Endothelial cell of hepatic sinusoid (primary cell): ENCODE data around the gene AEBP1.

Experiments used
- in situ Hi-C: cut with HindIII; loops from 2 replicates; pipeline ENCODE4 v1.10.0; 2017; ENCODE audit warnings: low sequenced_read_pairs

Gene AEBP1

GRCh38 chr7:44102846-44103565 is 1.1 kb upstream of the AEBP1 start:
- in situ Hi-C loops: no loop called here

DNA sequence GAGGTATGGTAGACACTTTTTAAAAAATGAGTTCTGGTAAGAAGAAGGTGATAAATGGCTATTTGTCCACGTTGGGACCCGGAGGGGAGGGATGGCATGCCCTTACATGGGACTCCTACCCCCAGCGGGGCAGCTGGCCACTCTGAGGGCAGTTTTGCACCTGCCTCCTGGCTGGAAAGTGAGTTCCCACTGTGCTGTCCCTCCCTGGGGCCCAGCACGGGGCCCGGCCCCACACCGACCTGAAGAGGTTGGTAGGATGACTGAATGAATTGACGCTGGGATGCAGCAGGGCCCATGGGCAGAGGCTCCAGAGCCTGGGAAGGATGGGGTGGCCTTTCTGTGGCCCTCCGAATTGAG is 601 bp upstream of the AEBP1 start:
- in situ Hi-C loops: no loop called here

GRCh38 chr7:44104860-44105771 is 971 bp downstream of the AEBP1 start:
- in situ Hi-C loops: no loop called here

DNA sequence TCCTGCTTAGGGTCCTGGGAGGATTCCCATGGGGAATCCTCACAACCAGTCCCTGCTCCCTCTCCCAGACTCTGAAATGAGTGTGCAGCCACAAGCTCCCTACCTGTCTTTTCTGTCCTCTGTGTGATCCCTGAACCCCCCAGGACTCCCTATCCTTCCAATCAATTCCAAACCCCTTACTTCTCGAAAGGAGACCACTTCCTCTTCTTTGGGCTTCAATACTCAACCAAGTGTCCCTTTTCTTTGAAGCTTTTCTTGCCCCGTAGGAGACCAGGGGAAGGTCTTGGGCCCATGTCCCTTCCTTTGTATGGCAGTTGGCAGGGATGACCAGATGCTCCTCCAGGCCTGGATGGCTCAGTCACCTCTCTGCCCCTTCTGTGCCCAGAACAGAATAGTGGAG is 1.7 kb downstream of the AEBP1 start:
- in situ Hi-C loops: no loop called here

- in situ Hi-C loops: no loop called here
These were observed 2.3 kb downstream of the AEBP1 start for GRCh38 chr7:44106311-44107065.

DNA sequence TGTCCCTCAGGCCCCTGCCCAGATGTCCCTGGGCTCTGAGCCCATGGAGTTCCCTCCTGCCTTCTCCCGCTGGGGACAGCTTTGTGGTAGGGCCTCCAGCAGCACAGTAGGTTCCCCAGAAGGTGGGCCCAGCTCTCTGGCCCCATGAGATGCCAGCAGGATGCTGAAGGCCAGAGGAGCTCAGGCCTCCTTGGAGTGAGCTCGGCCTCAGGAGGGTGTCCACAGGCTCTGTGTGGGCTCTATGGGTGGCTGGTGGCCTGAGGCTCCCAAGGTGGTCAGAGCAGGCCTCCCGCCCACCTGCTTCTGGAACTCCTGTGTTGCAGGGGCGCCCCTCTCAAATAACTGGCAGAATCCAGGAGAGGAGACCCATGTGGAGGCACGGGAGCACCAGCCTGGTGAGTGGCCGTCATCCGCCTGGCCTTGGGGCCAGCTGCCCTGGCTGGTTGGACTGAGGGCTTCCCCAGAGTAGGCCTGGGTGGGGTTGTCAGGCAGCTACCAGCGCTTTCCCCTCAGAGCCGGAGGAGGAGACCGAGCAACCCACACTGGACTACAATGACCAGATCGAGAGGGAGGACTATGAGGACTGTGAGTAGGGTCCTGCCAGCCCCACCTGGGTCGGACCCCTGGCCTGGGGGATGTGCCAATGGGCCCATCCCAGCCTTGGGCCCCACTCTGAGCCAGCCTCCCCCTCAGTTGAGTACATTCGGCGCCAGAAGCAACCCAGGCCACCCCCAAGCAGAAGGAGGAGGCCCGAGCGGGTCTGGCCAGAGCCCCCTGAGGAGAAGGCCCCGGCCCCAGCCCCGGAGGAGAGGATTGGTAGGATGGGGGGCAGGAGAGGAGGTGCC is 3.2 kb downstream of the AEBP1 start:
- in situ Hi-C loops: no loop called here

DNA sequence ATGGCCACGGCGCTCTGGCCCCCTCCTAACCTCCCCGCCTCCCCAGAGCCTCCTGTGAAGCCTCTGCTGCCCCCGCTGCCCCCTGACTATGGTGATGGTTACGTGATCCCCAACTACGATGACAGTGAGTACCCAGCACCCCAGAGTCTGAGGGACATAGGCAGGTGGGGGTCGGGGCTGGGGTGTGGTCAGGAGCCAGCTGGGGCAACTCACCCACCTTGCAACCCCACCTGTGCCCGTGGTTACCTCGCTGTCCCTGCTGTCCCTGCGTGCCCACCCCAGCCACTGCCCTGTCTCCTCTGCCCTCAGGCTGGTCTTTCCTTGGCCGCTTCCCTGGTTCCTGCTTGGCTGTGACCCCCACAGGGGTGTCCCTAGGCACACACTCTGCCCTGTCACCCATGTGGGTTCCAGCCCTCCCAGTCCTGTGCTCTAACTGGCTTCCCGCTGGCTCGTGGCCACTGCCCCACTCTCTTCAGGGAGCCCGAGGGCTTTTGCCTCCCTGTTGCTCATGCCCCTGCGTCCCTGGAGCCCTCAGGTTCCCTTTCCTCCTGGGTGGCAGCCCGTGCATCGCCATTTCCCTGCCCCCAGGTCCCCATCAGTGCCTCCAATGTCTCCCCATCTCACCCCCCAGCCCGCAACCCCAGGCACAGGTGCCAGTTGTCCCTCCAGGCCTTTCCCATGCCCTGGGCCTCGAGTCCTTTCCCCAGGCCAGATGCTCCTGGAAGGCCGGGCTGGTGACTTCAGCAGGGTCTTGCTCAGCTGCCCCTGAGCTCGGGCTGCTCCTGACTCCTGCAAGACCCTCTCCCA is 4.0 kb downstream of the AEBP1 start:
- in situ Hi-C loops: no loop called here

- in situ Hi-C loops: no loop called here
These were observed 4.9 kb downstream of the AEBP1 start for GRCh38 chr7:44108768-44109750.

- in situ Hi-C loops: no loop called here
These were observed 5.8 kb downstream of the AEBP1 start for GRCh38 chr7:44109991-44110390.

GRCh38 chr7:44110719-44111635 is 6.8 kb downstream of the AEBP1 start:
- in situ Hi-C loops: no loop called here

DNA sequence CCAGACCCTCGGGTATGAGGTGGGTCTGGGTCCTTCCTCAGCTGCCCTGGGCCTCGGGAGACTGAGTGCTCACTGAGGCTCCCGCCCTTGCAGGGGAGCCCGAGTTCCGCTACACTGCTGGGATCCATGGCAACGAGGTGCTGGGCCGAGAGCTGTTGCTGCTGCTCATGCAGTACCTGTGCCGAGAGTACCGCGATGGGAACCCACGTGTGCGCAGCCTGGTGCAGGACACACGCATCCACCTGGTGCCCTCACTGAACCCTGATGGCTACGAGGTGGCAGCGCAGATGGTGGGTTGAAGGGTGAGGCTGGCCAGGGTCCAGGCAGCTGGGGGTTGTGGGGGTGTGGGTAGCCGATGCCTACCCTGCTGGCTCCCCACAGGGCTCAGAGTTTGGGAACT is 7.6 kb downstream of the AEBP1 start:
- in situ Hi-C loops: no loop called here

DNA sequence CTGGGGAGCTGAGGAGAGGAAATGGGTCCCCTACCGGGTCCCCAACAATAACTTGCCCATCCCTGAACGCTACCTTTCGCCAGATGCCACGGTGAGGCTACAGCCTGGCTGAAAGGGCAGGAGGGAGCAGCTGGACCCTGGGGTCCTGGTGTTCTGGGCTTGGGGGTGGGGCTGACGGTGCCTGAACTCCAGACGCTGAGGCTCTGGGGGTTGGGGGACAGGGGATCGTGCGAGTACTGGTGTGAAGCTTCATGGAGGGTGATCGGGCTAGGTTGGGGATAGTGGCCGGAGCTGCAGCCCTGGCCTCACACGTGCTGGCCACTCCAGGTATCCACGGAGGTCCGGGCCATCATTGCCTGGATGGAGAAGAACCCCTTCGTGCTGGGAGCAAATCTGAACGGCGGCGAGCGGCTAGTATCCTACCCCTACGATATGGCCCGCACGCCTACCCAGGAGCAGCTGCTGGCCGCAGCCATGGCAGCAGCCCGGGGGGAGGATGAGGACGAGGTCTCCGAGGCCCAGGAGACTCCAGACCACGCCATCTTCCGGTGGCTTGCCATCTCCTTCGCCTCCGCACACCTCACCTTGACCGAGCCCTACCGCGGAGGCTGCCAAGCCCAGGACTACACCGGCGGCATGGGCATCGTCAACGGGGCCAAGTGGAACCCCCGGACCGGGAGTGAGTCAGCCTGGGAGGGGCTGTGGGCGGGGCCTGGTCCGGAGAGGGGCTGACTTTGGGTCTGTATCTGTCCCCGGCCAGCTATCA is 8.3 kb downstream of the AEBP1 start:
- in situ Hi-C loops: no loop called here

GRCh38 chr7:44112997-44113763 is 9.0 kb downstream of the AEBP1 start:
- in situ Hi-C loops: no loop called here

DNA sequence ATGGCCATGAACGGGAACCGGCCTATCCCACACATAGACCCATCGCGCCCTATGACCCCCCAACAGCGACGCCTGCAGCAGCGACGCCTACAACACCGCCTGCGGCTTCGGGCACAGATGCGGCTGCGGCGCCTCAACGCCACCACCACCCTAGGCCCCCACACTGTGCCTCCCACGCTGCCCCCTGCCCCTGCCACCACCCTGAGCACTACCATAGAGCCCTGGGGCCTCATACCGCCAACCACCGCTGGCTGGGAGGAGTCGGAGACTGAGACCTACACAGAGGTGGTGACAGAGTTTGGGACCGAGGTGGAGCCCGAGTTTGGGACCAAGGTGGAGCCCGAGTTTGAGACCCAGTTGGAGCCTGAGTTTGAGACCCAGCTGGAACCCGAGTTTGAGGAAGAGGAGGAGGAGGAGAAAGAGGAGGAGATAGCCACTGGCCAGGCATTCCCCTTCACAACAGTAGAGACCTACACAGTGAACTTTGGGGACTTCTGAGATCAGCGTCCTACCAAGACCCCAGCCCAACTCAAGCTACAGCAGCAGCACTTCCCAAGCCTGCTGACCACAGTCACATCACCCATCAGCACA is 9.7 kb downstream of the AEBP1 start:
- in situ Hi-C loops: no loop called here

DNA sequence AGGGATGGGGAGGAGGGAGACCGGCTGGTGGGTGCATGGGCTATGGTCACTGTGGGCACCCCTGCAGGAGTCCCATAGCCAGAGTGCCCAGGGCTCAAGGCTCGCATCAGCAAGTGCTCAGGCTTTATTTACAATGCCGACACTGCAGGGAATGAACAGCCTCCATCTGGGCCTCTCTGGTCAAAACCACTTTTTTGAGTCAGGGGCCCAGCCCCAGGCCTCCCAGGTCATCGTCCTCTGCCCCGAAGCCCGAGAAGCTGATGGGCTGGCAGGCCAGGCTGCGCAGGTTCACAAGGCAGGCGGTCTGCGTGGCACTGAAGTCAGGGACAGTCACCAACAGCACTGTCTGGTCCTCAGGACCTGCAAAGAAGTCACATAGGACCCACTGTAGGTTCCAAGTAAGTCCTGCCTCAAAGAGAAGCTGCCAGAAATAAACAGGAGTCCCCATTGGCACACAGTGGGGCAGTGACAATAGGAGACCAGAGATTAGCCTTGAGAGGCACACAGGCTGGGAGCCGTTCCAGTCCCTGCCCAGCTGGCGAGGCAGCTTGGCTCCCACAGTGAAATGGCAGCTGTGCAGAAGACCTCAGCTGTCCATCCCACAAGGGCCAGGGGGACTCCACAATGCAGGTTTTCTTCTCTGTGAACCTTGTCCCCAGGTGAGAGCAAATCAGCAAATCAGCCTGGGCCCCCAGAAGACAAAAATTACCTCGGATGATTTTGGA is 10.6 kb downstream of the AEBP1 start:
- in situ Hi-C loops: no loop called here
